BJ (cell line): ENCODE results near the gene FBLN5. TPM values are rescaled to one million over a fixed set of nuclear protein-coding genes. Genes with fewer than 3 reads are reported as not detected.
"Not testable (repeated sequence)": the region's sequence is repeated elsewhere in the genome, so short reads cannot be mapped to it uniquely, and the experiment has no call there.

Experiments
- CTCF ChIA-PET: fragments of 350-600 bp; formaldehyde crosslinking; extraction: SDS; loops from one replicate; lab custom pipeline; 2021; ENCODE audit warnings: antibody characterized with exemption, inconsistent platforms; lab: Yijun Ruan, JAX
- POLR2A ChIA-PET: fragments of 300-600 bp; sonication (Branson Sonifier 250); formaldehyde crosslinking; extraction: SDS; loops from one replicate; lab custom pipeline; 2021; ENCODE audit warnings: antibody characterized with exemption; lab: Charles Lee
- DNase-seq: peaks from one replicate; pipeline ENCODE4 v3.0.0-alpha.2; 2011; ENCODE audit warnings: low read depth
- H3K27me3 ChIP-seq: 2 replicates; pipeline ENCODE4 v1.6.0; 2011; ENCODE audit warnings: low read length; ENCODE audit not compliant: control insufficient read depth, insufficient read depth
- H3K36me3 ChIP-seq: 2 replicates; pipeline ENCODE4 v1.5.1; 2011; ENCODE audit warnings: low read length; ENCODE audit not compliant: control insufficient read depth, insufficient read depth
- H3K4me3 ChIP-seq: 2 replicates; pipeline ENCODE4 v1.5.1; 2011; ENCODE audit warnings: low read depth, mild to moderate bottlenecking, control low read depth, low read length
- CTCF ChIP-seq: IDR thresholded peaks from 2 replicates; pipeline ENCODE4 v1.5.1; 2011; ENCODE audit warnings: low read depth, mild to moderate bottlenecking, control low read depth, inconsistent platforms, low read length, moderate library complexity; ENCODE audit not compliant: insufficient read depth
- polyA plus RNA-seq: library from polyadenylated mRNA; depleted of rRNA; stranded (reverse); fragments of >200 nt; gene quantifications from 2 replicates; pipeline ENCODE4 v1.2.3, GENCODE V29; 2011

FBLN5 gene
- polyA plus RNA-seq, 1 experiment: 158 TPM

- H3K27me3 ChIP-seq: no peaks in the 10 kb centered on the region
- TF ChIP-seq CTCF: no peak
- POLR2A ChIA-PET: no interaction called here
- CTCF ChIA-PET: no interaction called here
- DNase-seq: no peak
- H3K36me3 ChIP-seq: peaks cover 36% of the 10 kb centered on the region
- H3K4me3 ChIP-seq: no peak overlapping the region
Measured at GRCh38 chr14:91875525-91876286, 71.8 kb downstream of the FBLN5 start.

GRCh38 chr14:91873471-91874415 is 73.8 kb downstream of the FBLN5 start:
- no peak for TF ChIP-seq CTCF
- Histone ChIP-seq H3K36me3 (peaks cover 36% of the 10 kb centered on the region), H3K4me3 (no peak overlapping the region), H3K27me3 (no peaks in the 10 kb centered on the region)
- CTCF ChIA-PET: interaction anchor here (1.3 kb wide), 1 partner anchor 19 kb away, joined by 7 read pairs; no protein-coding TSS in a partner anchor
- POLR2A ChIA-PET: no interaction called here
- no peak for DNase-seq

- CTCF ChIA-PET: interaction anchor here (1.2 kb wide), 1 partner anchor 14 kb away, joined by 3 read pairs; no protein-coding TSS in a partner anchor
Measured at GRCh38 chr14:91872517-91873470, 74.7 kb downstream of the FBLN5 start.

GRCh38 chr14:91872011-91872501 is 75.4 kb downstream of the FBLN5 start:
- Histone ChIP-seq H3K4me3 (no peak overlapping the region), H3K27me3 (no peaks in the 10 kb centered on the region), H3K36me3 (peaks cover 37% of the 10 kb centered on the region)
- TF ChIP-seq CTCF: no peak
- DNase-seq: no peak
- ChIA-PET POLR2A (no interaction called here), CTCF (interaction anchor here (1.2 kb wide), 1 partner anchor 13 kb away, joined by 3 read pairs; no protein-coding TSS in a partner anchor)

More at GRCh38 chr14:91872517-91873470, 74.7 kb downstream of the FBLN5 start:
- Histone ChIP-seq H3K4me3 (no peak overlapping the region), H3K36me3 (peaks cover 42% of the 10 kb centered on the region), H3K27me3 (no peaks in the 10 kb centered on the region)
- POLR2A ChIA-PET: no interaction called here
- no peak for TF ChIP-seq CTCF
- DNase-seq: no peak

GRCh38 chr14:91871401-91871800 is 76.1 kb downstream of the FBLN5 start:
- POLR2A ChIA-PET, H3K4me3 ChIP-seq, DNase-seq, H3K27me3 ChIP-seq: not testable (repeated sequence)
- peaks cover 34% of the 10 kb centered on the region for H3K36me3 ChIP-seq
- CTCF ChIA-PET: interaction anchor here (1.2 kb wide), 1 partner anchor 13 kb away, joined by 3 read pairs; no protein-coding TSS in a partner anchor
